Lung (tissue), 12 donors: ENCODE results near the gene ADK. TPM values are rescaled to one million over a fixed set of nuclear protein-coding genes. Genes with fewer than 3 reads are reported as not detected.

ENCODE experiments used
- ATAC-seq: fragments of 200-7000 bp; cut with Tn5 transposase; one replicate; pipeline ENCODE4 v1.9.1; 2020; ENCODE audit warnings: moderate number of reproducible peaks; ENCODE audit not compliant: insufficient read depth, low FRiP score
- DNase-seq, 3 donors: peaks; one replicate each; pipeline ENCODE4 v3.0.0-alpha.2; 2013 to 2017
- H3K27ac ChIP-seq, 2 donors: one replicate each; pipeline ENCODE4 v1.5.1; 2013; ENCODE audit warnings: mild to moderate bottlenecking in 2 of 2, moderate library complexity in 2 of 2, control low read depth in 1 of 2, inconsistent platforms in 1 of 2, low read depth in 1 of 2, low read length in 1 of 2
- H3K27me3 ChIP-seq, 3 donors: one replicate each; pipeline ENCODE4 v1.5.1; 2013; ENCODE audit warnings: low read length in 2 of 3; ENCODE audit not compliant: control insufficient read depth in 3 of 3, insufficient read depth in 3 of 3
- H3K36me3 ChIP-seq, 4 donors: one replicate each; pipeline ENCODE4 v1.5.1; 2013; ENCODE audit warnings: low read length in 4 of 4, mild to moderate bottlenecking in 1 of 4, moderate library complexity in 1 of 4; ENCODE audit not compliant: control insufficient read depth in 4 of 4, insufficient read depth in 4 of 4
- H3K4me1 ChIP-seq, 5 donors: one replicate each; pipeline ENCODE4 v1.5.1; 2013; ENCODE audit warnings: low read length in 5 of 5, mild to moderate bottlenecking in 2 of 5, moderate library complexity in 1 of 5; ENCODE audit not compliant: control insufficient read depth in 5 of 5, insufficient read depth in 5 of 5
- H3K4me3 ChIP-seq: one replicate; pipeline ENCODE4 v1.5.1; 2013; ENCODE audit warnings: mild to moderate bottlenecking, control low read depth, moderate library complexity
- H3K9ac ChIP-seq, 2 donors: one replicate each; pipeline ENCODE4 v1.5.1; 2013; ENCODE audit warnings: low read length in 2 of 2, control low read depth in 1 of 2; ENCODE audit not compliant: insufficient read depth in 1 of 2
- H3K9me3 ChIP-seq, 4 donors: one replicate each; pipeline ENCODE4 v1.5.1; 2013; ENCODE audit warnings: low read length in 3 of 4, mild to moderate bottlenecking in 1 of 4, moderate library complexity in 1 of 4; ENCODE audit not compliant: control insufficient read depth in 4 of 4, insufficient read depth in 3 of 4
- WGBS, 2 donors: extraction: QIAGEN DNeasy Blood & Tissue Kit; methylation state at CpG; one replicate each; pipeline ENCODE4 v1.1.7; 2013; 5-methylcytosine and 5-hydroxymethylcytosine counted together
- polyA plus RNA-seq, 2 donors: library from polyadenylated mRNA; stranded (reverse); fragments of 200-250 nt; gene quantifications; one replicate each; pipeline ENCODE4 v1.2.1, GENCODE V29; 2013
- total RNA-seq, 2 donors: library from RNA; depleted of rRNA in 1 of 2; stranded (reverse); fragments of >200 nt in 1 of 2; gene quantifications; one replicate each; pipeline ENCODE4 v1.2.1, GENCODE V29; 2014 to 2021
- TF ChIP-seq, protein P1 (sequence below): IDR thresholded peaks from 2 replicates; pipeline ENCODE4 v1.5.1; 2012; ENCODE audit warnings: mild to moderate bottlenecking; ENCODE audit errors: control extremely low read depth, extremely low read depth
- donor health status: control.
- donor health status: control.
- donor health status: Bipolar disorder and iron deficiency.
- donor health status: healthy.
- donor health status: DM: yes; HTN: yes; CAD: no.

The ADK gene
- total and polyA plus RNA-seq, 4 donors, result 31.6 to 82.3 (median 42.9) TPM

DNA sequence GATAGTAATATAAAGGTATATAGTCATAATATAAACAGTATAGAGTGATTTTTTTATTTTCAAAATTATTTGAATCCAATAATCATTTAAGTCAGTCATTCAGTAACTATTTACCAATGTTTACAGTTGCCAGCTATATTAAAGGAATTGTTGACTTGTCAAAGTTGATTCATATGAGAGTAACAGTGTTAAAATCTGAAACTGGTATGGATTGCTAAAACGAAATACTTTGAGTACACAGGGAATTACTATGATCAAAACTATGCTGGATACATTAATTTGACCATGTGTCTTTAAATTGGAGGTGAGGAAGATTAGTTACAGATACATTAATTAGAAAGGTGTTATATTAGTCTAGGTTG is 282.6 kb downstream of the ADK start:
- H3K9ac ChIP-seq, result no peak overlapping the region
- H3K4me3 ChIP-seq, result no peak overlapping the region
- no peaks in the 10 kb centered on the region for H3K27me3 ChIP-seq
- WGBS, 2 donors, result 79 to 82% methylated on average over 1 of the region's 1 CpG
- H3K9me3 ChIP-seq, result no peaks in the 10 kb centered on the region
- no peaks in the 10 kb centered on the region for H3K36me3 ChIP-seq
- TF ChIP-seq, protein P1, sequence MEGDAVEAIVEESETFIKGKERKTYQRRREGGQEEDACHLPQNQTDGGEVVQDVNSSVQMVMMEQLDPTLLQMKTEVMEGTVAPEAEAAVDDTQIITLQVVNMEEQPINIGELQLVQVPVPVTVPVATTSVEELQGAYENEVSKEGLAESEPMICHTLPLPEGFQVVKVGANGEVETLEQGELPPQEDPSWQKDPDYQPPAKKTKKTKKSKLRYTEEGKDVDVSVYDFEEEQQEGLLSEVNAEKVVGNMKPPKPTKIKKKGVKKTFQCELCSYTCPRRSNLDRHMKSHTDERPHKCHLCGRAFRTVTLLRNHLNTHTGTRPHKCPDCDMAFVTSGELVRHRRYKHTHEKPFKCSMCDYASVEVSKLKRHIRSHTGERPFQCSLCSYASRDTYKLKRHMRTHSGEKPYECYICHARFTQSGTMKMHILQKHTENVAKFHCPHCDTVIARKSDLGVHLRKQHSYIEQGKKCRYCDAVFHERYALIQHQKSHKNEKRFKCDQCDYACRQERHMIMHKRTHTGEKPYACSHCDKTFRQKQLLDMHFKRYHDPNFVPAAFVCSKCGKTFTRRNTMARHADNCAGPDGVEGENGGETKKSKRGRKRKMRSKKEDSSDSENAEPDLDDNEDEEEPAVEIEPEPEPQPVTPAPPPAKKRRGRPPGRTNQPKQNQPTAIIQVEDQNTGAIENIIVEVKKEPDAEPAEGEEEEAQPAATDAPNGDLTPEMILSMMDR, result no peak
- ATAC-seq (no peak), DNase-seq (no peak)
- peaks cover 0 to 11% (median 0%) of the 10 kb centered on the region in 5 donors for H3K4me1 ChIP-seq
- no peak overlapping the region for H3K27ac ChIP-seq

DNA sequence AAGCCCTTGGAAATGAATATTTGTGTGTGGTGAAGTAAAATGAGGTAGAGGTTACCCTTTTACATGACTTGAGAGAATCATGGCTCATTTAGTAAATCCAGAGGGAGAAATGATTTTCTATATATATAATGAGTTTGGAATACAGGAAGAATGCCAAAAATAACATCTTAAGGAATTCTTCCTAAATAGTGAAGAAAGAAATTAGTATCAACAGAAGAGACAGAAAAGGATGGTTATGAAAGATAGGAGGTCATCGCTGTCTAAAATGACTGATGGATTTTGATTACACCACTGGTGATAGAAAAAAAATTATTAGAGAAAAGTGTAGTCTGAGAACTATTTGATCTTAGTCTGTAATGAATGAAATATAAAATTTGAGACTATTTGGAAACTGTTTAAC is 283.0 kb downstream of the ADK start:
- Histone ChIP-seq H3K9me3 (no peaks in the 10 kb centered on the region), H3K36me3 (no peaks in the 10 kb centered on the region), H3K27me3 (no peaks in the 10 kb centered on the region), H3K4me3 (no peak overlapping the region), H3K9ac (no peak overlapping the region), H3K4me1 (peaks cover 0 to 11% (median 0%) of the 10 kb centered on the region in 5 donors), H3K27ac (no peak overlapping the region)
- DNase-seq (no peak), ATAC-seq (no peak)
- TF ChIP-seq, protein P1, result no peak
- 85 to 93% methylated on average over 1 of the region's 1 CpG for WGBS, 2 donors

DNA sequence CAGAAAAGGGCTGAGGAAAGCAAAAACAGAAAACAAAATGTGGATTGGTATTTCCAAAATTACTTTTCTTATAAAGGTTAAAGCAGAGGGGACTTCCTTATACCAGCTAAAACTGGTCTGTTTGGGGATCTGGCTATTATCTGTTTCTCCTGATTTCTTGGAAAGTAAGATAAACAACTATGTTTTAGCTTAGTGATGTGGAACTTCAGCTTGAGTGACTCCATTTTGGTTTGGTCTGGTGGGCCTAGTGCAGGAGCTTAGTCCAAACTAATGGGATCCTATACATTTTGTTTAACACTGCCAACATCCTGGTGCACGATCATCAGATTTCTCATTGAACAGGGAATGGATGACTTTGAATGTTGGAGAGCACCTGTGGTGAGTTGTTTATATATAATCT is 283.5 kb downstream of the ADK start:
- ATAC-seq, result no peak
- no peaks in the 10 kb centered on the region for H3K27me3 ChIP-seq
- DNase-seq, result no peak
- H3K9ac ChIP-seq, result no peak overlapping the region
- H3K36me3 ChIP-seq, result no peaks in the 10 kb centered on the region
- TF ChIP-seq, protein P1, result no peak
- H3K9me3 ChIP-seq, result no peaks in the 10 kb centered on the region
- H3K27ac ChIP-seq, result no peak overlapping the region
- H3K4me3 ChIP-seq, result no peak overlapping the region
- 96 to 97% methylated on average over 1 of the region's 1 CpG for whole genome bisulfite sequencing, 2 donors
- peaks cover 0 to 11% (median 0%) of the 10 kb centered on the region in 5 donors for H3K4me1 ChIP-seq

DNA sequence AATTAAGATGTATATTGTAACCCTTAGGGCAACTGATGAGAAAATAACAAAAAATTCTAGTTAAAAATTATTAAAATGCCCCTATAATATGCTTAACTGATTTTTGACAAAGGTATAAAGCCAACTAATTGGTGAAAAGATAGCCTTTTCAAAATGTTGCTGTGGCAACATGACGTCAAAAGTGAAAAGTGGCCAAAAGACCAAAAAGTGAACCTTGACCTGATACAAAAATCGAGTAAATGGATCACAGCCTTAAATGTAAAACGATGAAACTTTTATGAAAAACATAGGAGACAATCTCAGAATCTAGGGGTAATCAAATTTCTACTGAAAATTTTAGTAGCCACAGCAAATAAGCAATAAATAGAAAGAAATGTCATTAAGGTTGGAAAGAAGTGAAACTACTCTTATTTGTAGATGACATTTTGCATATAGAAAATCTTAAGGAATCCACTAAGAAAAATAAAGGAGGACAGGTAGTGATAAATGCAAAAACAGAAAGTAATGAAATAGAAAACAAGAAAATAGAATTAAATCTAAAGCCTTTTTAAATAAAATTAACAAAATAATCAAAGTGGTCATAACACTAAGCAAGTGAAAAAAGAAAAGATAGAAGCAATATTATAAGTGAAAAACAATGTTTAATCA is 285.6 kb downstream of the ADK start:
- Histone ChIP-seq H3K27me3 (no peaks in the 10 kb centered on the region), H3K4me3 (no peak overlapping the region), H3K36me3 (no peaks in the 10 kb centered on the region), H3K27ac (no peak overlapping the region), H3K9me3 (no peaks in the 10 kb centered on the region), H3K4me1 (peaks cover 0 to 11% (median 0%) of the 10 kb centered on the region in 5 donors), H3K9ac (no peak overlapping the region)
- TF ChIP-seq, protein P1, result no peak
- WGBS, 2 donors, result 94 to 98% methylated on average over 3 of the region's 3 CpGs
- DNase-seq (no peak), ATAC-seq (no peak)
